Fibroblast of gingiva (primary cell): Measurements from ENCODE around the gene LSM10.

Experiments
- DNase-seq: peaks from one replicate; pipeline ENCODE4 v3.0.0-alpha.2; 2011; ENCODE audit warnings: low read depth

LSM10 gene

DNA sequence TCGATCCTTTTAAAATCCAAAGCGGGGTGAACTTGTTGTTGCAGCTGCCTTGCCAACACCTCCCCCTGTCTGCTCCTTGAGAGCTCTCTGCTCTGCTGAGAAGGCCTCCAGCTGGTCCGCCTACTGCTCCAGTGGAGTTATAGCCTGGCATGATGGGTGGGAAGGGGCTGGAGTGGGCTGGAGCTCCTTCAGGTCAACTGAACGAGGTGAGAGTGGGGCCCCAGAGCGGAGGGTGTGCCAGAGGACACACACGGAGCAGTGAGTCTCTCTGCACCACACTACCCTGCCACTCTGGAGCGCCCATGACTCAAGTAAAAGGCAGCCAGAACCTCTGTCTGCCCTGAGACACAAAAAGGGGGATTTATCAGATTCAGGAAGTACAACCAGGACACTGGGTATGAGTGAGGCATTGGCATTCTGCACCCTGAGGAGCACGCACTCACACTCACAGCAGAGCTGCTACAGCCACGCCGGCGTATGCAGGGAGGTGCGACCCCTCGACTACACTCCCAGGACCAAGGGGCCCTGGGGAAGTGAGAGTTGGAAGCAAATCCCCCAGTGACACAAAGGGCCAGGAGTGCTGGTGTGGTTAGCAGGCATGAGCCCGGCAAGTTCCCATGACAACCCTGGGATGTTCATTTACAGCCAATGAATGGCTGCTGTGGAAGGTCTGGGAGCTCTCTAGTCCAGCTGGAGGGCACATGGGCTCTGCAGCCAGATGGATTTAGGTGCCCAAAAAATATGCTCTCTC, 46.3 kb downstream of the LSM10 start:
- DNase-seq, result peak; percentile 84

GRCh38 chr1:36350659-36351226, 47.0 kb downstream of the LSM10 start:
- DNase-seq, result peak; percentile 84

DNA sequence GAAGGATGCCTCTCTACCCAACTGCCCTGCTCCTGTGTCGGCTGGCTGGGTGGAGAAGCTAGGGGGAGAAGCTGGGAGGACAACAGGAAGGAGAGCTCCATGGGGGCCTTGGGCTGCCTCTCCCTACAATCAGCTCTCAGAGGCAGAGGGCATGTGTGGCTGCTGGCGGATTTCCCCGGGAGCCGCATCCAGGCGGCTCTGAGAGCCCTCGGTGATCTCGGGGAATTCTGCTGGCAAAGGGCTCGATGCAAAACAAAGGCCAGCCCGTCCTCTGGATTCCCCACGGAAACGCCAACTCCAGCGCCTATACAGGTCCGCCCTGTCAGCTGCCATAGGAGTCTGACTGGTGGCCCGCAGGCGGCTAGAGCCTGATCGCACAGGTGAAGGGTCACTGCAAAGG, 47.9 kb downstream of the LSM10 start:
- peak; percentile 55 for DNase-seq

DNA sequence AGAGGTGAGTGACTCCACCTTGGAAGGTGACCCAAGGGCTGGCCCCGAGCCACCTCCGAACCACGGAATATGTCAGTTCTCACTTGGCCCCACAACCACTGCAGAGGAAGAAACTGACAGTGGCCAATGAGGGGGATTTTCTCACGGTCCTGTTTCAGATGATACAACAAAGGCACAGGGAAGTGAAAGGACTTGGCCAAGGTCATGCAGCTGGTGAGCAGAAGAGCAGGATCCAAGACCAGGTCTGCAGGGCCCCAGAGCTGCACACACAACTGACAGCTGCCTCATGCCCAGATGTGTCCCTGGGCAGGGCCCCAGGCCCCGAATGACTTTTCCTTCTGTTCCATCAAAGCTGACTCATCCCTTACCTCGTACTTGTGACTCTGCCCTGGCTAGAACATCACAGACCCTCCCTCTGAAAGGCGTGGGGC, 48.5 kb downstream of the LSM10 start:
- no peak for DNase-seq

- DNase-seq, result no peak
Measured at GRCh38 chr1:36346741-36347370, 50.9 kb downstream of the LSM10 start.

DNA sequence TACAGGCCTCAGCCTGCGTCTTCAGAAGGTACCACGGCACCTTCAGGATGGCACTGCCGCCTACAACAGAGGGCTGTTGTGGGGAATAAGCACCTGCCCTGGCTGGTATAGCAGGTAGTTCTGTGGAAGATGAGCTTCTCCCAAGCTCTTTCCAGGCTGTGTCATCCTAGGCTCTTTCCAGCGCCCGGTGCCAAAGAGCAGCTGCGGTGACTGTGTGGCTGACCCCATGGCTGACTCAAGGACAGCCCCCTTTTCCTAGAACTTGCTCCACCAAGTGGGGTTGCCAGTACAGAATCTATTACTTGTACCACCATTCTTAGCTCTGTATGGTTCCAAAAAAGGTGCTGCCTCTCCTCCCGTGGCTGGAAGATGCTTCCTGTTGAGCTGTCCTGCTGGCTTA, 52.4 kb downstream of the LSM10 start:
- no peak for DNase-seq

DNA sequence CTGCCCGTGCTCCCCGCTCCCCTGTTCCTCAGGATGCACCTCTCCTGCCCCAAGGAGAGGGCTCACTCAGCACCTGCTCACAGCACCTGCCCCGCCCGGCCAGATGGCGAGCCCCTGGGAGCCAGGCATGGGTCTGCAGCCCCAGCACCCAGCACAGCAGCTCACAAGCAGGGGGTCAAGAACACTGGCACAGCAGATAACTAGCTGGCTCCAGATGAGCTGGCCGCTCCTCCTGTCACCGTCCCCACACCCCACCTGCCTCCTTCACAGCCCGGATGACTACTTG, 53.4 kb downstream of the LSM10 start:
- DNase-seq, result no peak

GRCh38 chr1:36343651-36344394, 53.9 kb downstream of the LSM10 start:
- DNase-seq, result peak; percentile 44
